DND-41 (cell line): ENCODE measurements around the gene NKX2-3.

Source experiments
- ATAC-seq: fragments of 200-7000 bp; cut with Tn5 transposase; 3 replicates; pipeline ENCODE4 v1.9.1; 2021; ENCODE audit warnings: low read depth; ENCODE audit not compliant: insufficient read depth
- DNase-seq: peaks from one replicate; pipeline ENCODE4 v3.0.0-alpha.2; 2020
- H2AFZ ChIP-seq: 2 replicates; pipeline ENCODE4 v1.6.0; 2012; ENCODE audit warnings: low read depth, low read length
- H3K27ac ChIP-seq: 2 replicates; pipeline ENCODE4 v1.5.1; 2012; ENCODE audit warnings: low read length, inconsistent platforms
- H3K27me3 ChIP-seq: fragments of 200-600 bp; sonication (generic); 2 replicates; pipeline ENCODE4 v1.6.0; 2012; ENCODE audit warnings: low read length, mild to moderate bottlenecking, inconsistent platforms; ENCODE audit not compliant: insufficient read depth, poor library complexity
- H3K36me3 ChIP-seq: 2 replicates; pipeline ENCODE4 v1.5.1; 2012; ENCODE audit warnings: low read length, inconsistent platforms; ENCODE audit not compliant: insufficient read depth
- H3K4me1 ChIP-seq: 2 replicates; pipeline ENCODE4 v1.5.1; 2012; ENCODE audit warnings: mild to moderate bottlenecking, low read length; ENCODE audit not compliant: insufficient read depth
- H3K4me2 ChIP-seq: 2 replicates; pipeline ENCODE4 v1.6.0; 2012; ENCODE audit warnings: mild to moderate bottlenecking, moderate library complexity, low read length, inconsistent platforms; ENCODE audit not compliant: insufficient read depth
- H3K4me3 ChIP-seq, 2 experiments: fragments of 200-600 bp in 1 of 2; shearing (Covaris generic) in 1 of 2; 2 replicates each; pipeline ENCODE4 v1.5.1; 2012 to 2016; ENCODE audit warnings: inconsistent platforms in 2 of 2, low read length in 2 of 2, mild to moderate bottlenecking in 2 of 2, low read depth in 1 of 2, moderate library complexity in 1 of 2
- H3K79me2 ChIP-seq: 2 replicates; pipeline ENCODE4 v1.6.0; 2012; ENCODE audit warnings: low read length, inconsistent platforms; ENCODE audit not compliant: insufficient read depth
- H3K9ac ChIP-seq: 2 replicates; pipeline ENCODE4 v1.6.0; 2012; ENCODE audit warnings: low read depth, mild to moderate bottlenecking, inconsistent platforms, low read length, moderate library complexity
- H3K9me3 ChIP-seq: 2 replicates; pipeline ENCODE4 v1.5.1; 2012; ENCODE audit warnings: low read length, moderate library complexity, mild to moderate bottlenecking, inconsistent platforms; ENCODE audit not compliant: insufficient read depth, severe bottlenecking
- H4K20me1 ChIP-seq: 2 replicates; pipeline ENCODE4 v1.6.0; 2012; ENCODE audit warnings: low read length; ENCODE audit not compliant: insufficient read depth
- CTCF ChIP-seq: IDR thresholded peaks from 2 replicates; pipeline ENCODE4 v1.5.1; 2012; ENCODE audit warnings: borderline replicate concordance, low read length, moderate library complexity, mild to moderate bottlenecking; ENCODE audit not compliant: poor library complexity, severe bottlenecking; ENCODE audit errors: extremely low read depth
- EZH2 ChIP-seq: IDR thresholded peaks from 3 replicates; pipeline ENCODE4 v1.6.1; 2012; ENCODE audit warnings: borderline replicate concordance, low read depth, mild to moderate bottlenecking, moderate library complexity, low read length, inconsistent platforms; ENCODE audit not compliant: severe bottlenecking

NKX2-3 gene

GRCh38 chr10:99533496-99534449 is 1.0 kb downstream of the NKX2-3 start:
- no peak overlapping the region for H3K4me3 ChIP-seq
- no peak overlapping the region for H3K9ac ChIP-seq
- no peaks in the 10 kb centered on the region for H3K9me3 ChIP-seq
- TF ChIP-seq CTCF = no peak
- no peak for TF ChIP-seq EZH2
- no peaks in the 10 kb centered on the region for H3K79me2 ChIP-seq
- H3K27ac ChIP-seq = no peak overlapping the region
- H3K4me2 ChIP-seq = no peak overlapping the region
- no peaks in the 10 kb centered on the region for H3K4me1 ChIP-seq
- H3K27me3 ChIP-seq = peaks cover 4% of the 10 kb centered on the region
- no peak for ATAC-seq
- no peaks in the 10 kb centered on the region for H4K20me1 ChIP-seq
- no peak overlapping the region for H2AFZ ChIP-seq
- DNase-seq = no peak
- no peaks in the 10 kb centered on the region for H3K36me3 ChIP-seq

DNA sequence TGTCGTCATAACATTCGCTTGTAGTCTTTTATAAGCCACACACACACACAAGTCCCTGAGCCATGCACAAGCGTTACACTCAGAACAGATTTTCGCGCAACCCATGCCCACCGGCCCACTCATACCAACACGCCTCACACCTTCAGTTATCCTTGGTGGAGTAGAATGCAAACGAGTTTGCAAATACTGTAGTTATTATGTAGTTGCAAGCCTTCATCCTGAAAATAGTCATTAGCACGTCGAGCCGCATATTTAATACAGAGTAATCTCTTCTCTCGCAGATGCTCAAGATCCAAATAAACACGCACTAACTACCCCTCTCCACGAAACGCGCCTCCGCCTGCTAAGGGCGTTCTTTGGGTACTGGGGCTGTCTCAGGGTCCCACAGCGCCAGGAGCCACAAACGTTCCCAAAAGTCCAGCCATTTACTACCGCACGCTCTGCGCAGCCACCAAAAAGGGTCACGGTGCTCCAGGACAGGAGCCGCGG is 1.8 kb downstream of the NKX2-3 start:
- no peak overlapping the region for H2AFZ ChIP-seq
- H3K4me3 ChIP-seq = no peak overlapping the region
- no peaks in the 10 kb centered on the region for H3K79me2 ChIP-seq
- TF ChIP-seq CTCF = no peak
- TF ChIP-seq EZH2 = no peak
- ATAC-seq = no peak
- H3K36me3 ChIP-seq = no peaks in the 10 kb centered on the region
- H3K4me1 ChIP-seq = no peaks in the 10 kb centered on the region
- H3K4me2 ChIP-seq = no peak overlapping the region
- H3K27ac ChIP-seq = no peak overlapping the region
- H3K27me3 ChIP-seq = peaks cover 4% of the 10 kb centered on the region
- no peak overlapping the region for H3K9ac ChIP-seq
- no peaks in the 10 kb centered on the region for H3K9me3 ChIP-seq
- DNase-seq = no peak
- H4K20me1 ChIP-seq = no peaks in the 10 kb centered on the region

- Histone ChIP-seq H3K9ac (no peak overlapping the region), H3K4me2 (no peak overlapping the region), H3K79me2 (no peaks in the 10 kb centered on the region), H3K4me1 (no peaks in the 10 kb centered on the region), H3K9me3 (no peaks in the 10 kb centered on the region), H4K20me1 (no peaks in the 10 kb centered on the region), H3K27me3 (peaks cover 4% of the 10 kb centered on the region), H2AFZ (no peak overlapping the region), H3K27ac (no peak overlapping the region), H3K4me3 (no peak overlapping the region), H3K36me3 (no peaks in the 10 kb centered on the region)
- TF ChIP-seq CTCF = no peak
- no peak for TF ChIP-seq EZH2
- DNase-seq = no peak
- ATAC-seq = no peak
Observed at GRCh38 chr10:99534939-99535763, 2.4 kb downstream of the NKX2-3 start.
